ENCODE data around the gene CAPN5.

GRCh38 chr11:77141475-77141874 lies 74.7 kb downstream of the CAPN5 start:
- no peak for TF ChIP-seq CEBPB (IDR thresholded peaks at IDR 0.05; ENCODE audit: borderline replicate concordance, low read depth, low read length)
- TF ChIP-seq PHF5A (CRISPR knock-in tag; IDR thresholded peaks at IDR 0.05; ENCODE audit: low read depth, unreplicated experiment) = no peak
- no peak for TF ChIP-seq SUZ12 (IDR thresholded peaks at IDR 0.05; ENCODE audit: low read depth, low read length)
- TF ChIP-seq MLX (CRISPR knock-in tag; IDR thresholded peaks at IDR 0.05) = no peak
- TF ChIP-seq BHLHE40 (IDR thresholded peaks at IDR 0.05; ENCODE audit: low read length) = no peak

Measured in HepG2 (cell line).